ENCODE results near the gene ATP5F1C.

DNA sequence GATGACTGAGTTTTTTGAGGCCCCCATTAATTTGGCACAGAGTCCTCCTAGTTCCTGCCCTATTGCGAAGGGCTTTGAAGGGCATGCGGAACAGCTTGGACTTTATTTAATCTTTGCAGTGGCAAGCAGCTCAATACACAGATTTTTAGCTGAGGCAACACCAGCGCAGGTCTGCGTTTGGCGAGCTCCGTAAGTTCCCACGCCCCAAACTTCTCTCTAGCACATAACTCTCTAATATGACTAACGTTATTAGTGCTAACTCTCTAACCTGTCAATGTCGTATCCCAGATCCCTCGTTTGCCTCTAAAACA is 30.0 kb downstream of the ATP5F1C start:
- TF ChIP-seq EZH2 (IDR thresholded peaks at IDR 0.05; ENCODE audit: low read length, unreplicated experiment) (no peak), CTCF (conservative IDR thresholded peaks at IDR 0.05; ENCODE audit: low read depth, low read length) (no peak)
